Naive thymus-derived CD4-positive, alpha-beta T cell (primary cell): ENCODE results near the gene TREML4. TPM values are rescaled to one million over a fixed set of nuclear protein-coding genes. Genes with fewer than 3 reads are reported as not detected.
A peak's percentile ranks its signal among the peaks of the same experiment; 100 is the strongest.

ENCODE experiments used
- ATAC-seq: fragments of 150-1000 bp; cut with Tn5 transposase; 2 replicates; pipeline ENCODE4 v1.10.0; 2021; ENCODE audit warnings: mild to moderate bottlenecking, moderate library complexity
- CTCF ChIA-PET: fragments of 350-600 bp; sonication (Branson Sonifier 250); formaldehyde crosslinking; loops from one replicate; lab custom pipeline; 2021; ENCODE audit warnings: antibody characterized with exemption; lab: Charles Lee
- POLR2A ChIA-PET: fragments of 350-600 bp; sonication (Branson Sonifier 250); formaldehyde crosslinking; loops from one replicate; lab custom pipeline; 2021; ENCODE audit warnings: antibody characterized with exemption, inconsistent platforms; lab: Charles Lee
- DNase-seq, 9 donors: peaks; one replicate each; pipeline versions ENCODE4 v3.0.0 to v3.0.0-alpha.2; 2020 to 2022; ENCODE audit warnings: mixed read lengths in 1 of 9
- H3K27ac ChIP-seq: one replicate; pipeline ENCODE4 v1.7.0; 2013; ENCODE audit warnings: mild to moderate bottlenecking, low read depth, low read length, moderate library complexity
- H3K27me3 ChIP-seq, 2 donors: one replicate each; pipeline ENCODE4 v1.7.0; 2013; ENCODE audit warnings: low read length in 2 of 2, mild to moderate bottlenecking in 2 of 2, moderate library complexity in 2 of 2; ENCODE audit not compliant: control insufficient read depth in 2 of 2, insufficient read depth in 2 of 2
- H3K36me3 ChIP-seq, 3 experiments: 1 replicate in 2 of 3; 2 replicates in 1 of 3; pipeline ENCODE4 v1.7.0; 2013; ENCODE audit warnings: low read length in 3 of 3, mild to moderate bottlenecking in 3 of 3, moderate library complexity in 1 of 3; ENCODE audit not compliant: insufficient read depth in 3 of 3, control insufficient read depth in 2 of 3
- H3K4me1 ChIP-seq, 2 donors: one replicate each; pipeline ENCODE4 v1.7.0; 2013; ENCODE audit warnings: low read length in 2 of 2, mild to moderate bottlenecking in 2 of 2, moderate library complexity in 1 of 2; ENCODE audit not compliant: control insufficient read depth in 2 of 2, insufficient read depth in 2 of 2
- H3K4me3 ChIP-seq: 2 replicates; pipeline ENCODE4 v1.7.0; 2013; ENCODE audit warnings: mild to moderate bottlenecking, low read length
- H3K9me3 ChIP-seq, 3 experiments: 1 replicate in 2 of 3; 2 replicates in 1 of 3; pipeline ENCODE4 v1.7.0; 2013; ENCODE audit warnings: low read length in 3 of 3; ENCODE audit not compliant: control insufficient read depth in 2 of 3
- H3K27ac Mint-ChIP-seq, 9 donors: one replicate each; pipeline ENCODE4 v1.8.0; 2020 to 2022; ENCODE audit warnings: mixed read lengths in 9 of 9, mild to moderate bottlenecking in 8 of 9, moderate library complexity in 5 of 9, inconsistent platforms in 2 of 9
- H3K27me3 Mint-ChIP-seq, 5 donors: one replicate each; pipeline ENCODE4 v1.8.0; 2021 to 2022; ENCODE audit warnings: mixed read lengths in 5 of 5, mild to moderate bottlenecking in 1 of 5
- H3K36me3 Mint-ChIP-seq, 5 donors: one replicate each; pipeline ENCODE4 v1.8.0; 2020 to 2022; ENCODE audit warnings: mixed read lengths in 5 of 5, mild to moderate bottlenecking in 3 of 5, inconsistent platforms in 1 of 5
- H3K4me1 Mint-ChIP-seq, 7 donors: one replicate each; pipeline ENCODE4 v1.8.0; 2020 to 2022; ENCODE audit warnings: mixed read lengths in 7 of 7, mild to moderate bottlenecking in 3 of 7, inconsistent platforms in 1 of 7
- H3K4me3 Mint-ChIP-seq, 10 donors: one replicate each; pipeline ENCODE4 v1.8.0; 2020 to 2022; ENCODE audit warnings: mild to moderate bottlenecking in 10 of 10, mixed read lengths in 10 of 10, moderate library complexity in 6 of 10, inconsistent platforms in 2 of 10
- H3K9me3 Mint-ChIP-seq, 11 donors: one replicate each; pipeline ENCODE4 v1.8.0; 2020 to 2022; ENCODE audit warnings: mixed read lengths in 11 of 11, mild to moderate bottlenecking in 4 of 11, inconsistent platforms in 1 of 11, moderate library complexity in 1 of 11
- intact Hi-C, 2 donors: fragments of 100-400 bp; cut with micrococcal nuclease; formaldehyde crosslinking; loops; one replicate each; pipeline ENCODE4 v1.15.1; 2023
- polyA plus RNA-seq, 2 donors: library from polyadenylated mRNA; unstranded; fragments of 300-500 nt; fragmentation: Illumina TruSeq; gene quantifications; one replicate each; pipeline ENCODE4 v1.2.3, GENCODE V29; 2021
- total RNA-seq, 6 experiments: library from RNA in 5 of 6; stranded (reverse) in 5 of 6; gene quantifications; 1 replicate in 5 of 6; 2 replicates in 1 of 6; pipeline ENCODE4 v1.2.3 and lab custom pipeline; 2021 to 2026

The TREML4 gene, protein sequence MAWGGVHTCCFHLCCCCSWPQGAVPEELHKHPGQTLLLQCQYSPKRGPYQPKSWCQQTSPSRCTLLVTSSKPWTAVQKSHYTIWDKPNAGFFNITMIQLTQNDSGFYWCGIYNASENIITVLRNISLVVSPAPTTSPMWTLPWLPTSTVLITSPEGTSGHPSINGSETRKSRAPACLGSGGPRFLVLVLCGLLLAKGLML
- total RNA-seq (1 to 10 TPM in 1 of 5 experiments, not detected in 4; 3.1 TPM), polyA plus RNA-seq (not detected), total RNA-seq (lab: John Stamatoyannopoulos, UW) (not detected)

GRCh38 chr6:41228096-41228495 lies at the start of gene TREML4:
Gene TREML4 (plus strand): TSS chr6:41228349. CDS start chr6:41228428, 79 bp downstream.
- Mint-ChIP-seq H3K4me1 (peaks cover 0 to 11% (median 4%) of the 10 kb centered on the region in 7 donors), H3K27me3 (peaks cover 0 to 44% (median 11%) of the 10 kb centered on the region in 5 donors), H3K9me3 (no peaks in the 10 kb centered on the region), H3K36me3 (peaks cover 0 to 8% (median 0%) of the 10 kb centered on the region in 5 donors), H3K27ac (peak within 1 kb of the TSS in 1 of 9 donors; percentile 37), H3K4me3 (no peak within 1 kb of the TSS)
- CTCF ChIA-PET = no interaction called here
- no peak within 1 kb of the TSS for H3K4me3 ChIP-seq
- POLR2A ChIA-PET = no interaction called here
- H3K27ac ChIP-seq = no peak within 1 kb of the TSS
- no peaks in the 10 kb centered on the region for H3K36me3 ChIP-seq
- no peaks in the 10 kb centered on the region for H3K9me3 ChIP-seq
- peaks cover 0 to 4% of the 10 kb centered on the region in 2 donors for H3K27me3 ChIP-seq
- DNase-seq = no peak
- intact Hi-C loops = no loop called here
- ATAC-seq = peak; percentile 62
- H3K4me1 ChIP-seq = no peaks in the 10 kb centered on the region

DNA sequence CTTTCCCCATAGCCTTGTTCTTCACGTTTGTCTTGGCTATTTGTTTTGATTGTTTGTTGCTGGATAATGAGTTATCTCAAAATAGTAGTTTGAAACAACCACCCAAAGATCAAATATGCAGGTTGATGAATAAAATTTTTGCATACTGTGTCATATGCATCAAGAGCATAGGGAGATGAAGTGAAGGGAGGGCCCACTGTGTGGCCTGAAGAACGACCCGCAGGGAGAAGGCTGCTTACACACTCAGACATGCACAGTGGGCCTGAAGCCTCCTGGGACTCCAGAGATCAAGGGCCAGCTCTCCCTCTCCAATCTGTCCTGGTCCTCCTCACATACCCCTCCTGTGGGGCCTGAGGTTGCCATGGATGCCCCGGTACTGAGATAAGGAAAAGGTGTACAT lies 49.0 kb upstream of the TREML4 start:
- POLR2A ChIA-PET = no interaction called here
- Mint-ChIP-seq H3K27ac (no peak overlapping the region), H3K9me3 (peaks cover 0 to 1% (median 0%) of the 10 kb centered on the region in 11 donors), H3K36me3 (peaks cover 0 to 6% (median 0%) of the 10 kb centered on the region in 5 donors), H3K27me3 (peaks cover 0 to 23% (median 5%) of the 10 kb centered on the region in 5 donors), H3K4me1 (peaks cover 11 to 24% (median 14%) of the 10 kb centered on the region in 7 donors), H3K4me3 (no peak overlapping the region)
- no peak for ATAC-seq
- no peaks in the 10 kb centered on the region for H3K27me3 ChIP-seq
- no peak overlapping the region for H3K4me3 ChIP-seq
- H3K9me3 ChIP-seq = no peaks in the 10 kb centered on the region
- DNase-seq = no peak
- H3K4me1 ChIP-seq = peaks cover 0 to 11% of the 10 kb centered on the region in 2 donors
- CTCF ChIA-PET = no interaction called here
- H3K36me3 ChIP-seq = no peaks in the 10 kb centered on the region
- no peak overlapping the region for H3K27ac ChIP-seq
- intact Hi-C loops = no loop called here

DNA sequence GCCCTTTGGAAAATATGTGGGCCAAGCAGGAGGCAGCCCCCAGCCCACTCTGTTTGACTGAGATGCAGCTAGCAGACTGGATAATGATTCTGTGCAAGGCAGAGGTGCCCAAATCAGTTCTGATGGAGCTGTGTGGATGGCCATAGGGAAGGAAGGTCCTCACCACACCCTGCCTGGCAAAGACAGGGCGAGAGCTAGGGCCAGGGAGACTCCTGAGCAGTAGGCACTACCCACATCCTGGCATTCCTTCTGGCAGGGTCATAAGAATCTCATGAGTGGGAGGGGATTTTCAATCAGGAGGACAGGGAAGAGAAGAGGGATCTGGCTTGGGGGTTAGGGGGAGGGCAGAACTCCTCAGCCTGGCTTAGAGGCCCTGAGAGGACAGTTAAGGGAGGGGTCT lies 46.6 kb upstream of the TREML4 start:
- Histone ChIP-seq H3K36me3 (no peaks in the 10 kb centered on the region), H3K27me3 (no peaks in the 10 kb centered on the region), H3K4me3 (no peak overlapping the region), H3K9me3 (no peaks in the 10 kb centered on the region), H3K4me1 (peaks cover 0 to 17% of the 10 kb centered on the region in 2 donors), H3K27ac (no peak overlapping the region)
- Mint-ChIP-seq H3K4me1 (peaks cover 22 to 37% (median 27%) of the 10 kb centered on the region in 7 donors), H3K9me3 (peaks cover 0 to 1% (median 0%) of the 10 kb centered on the region in 11 donors), H3K27ac (peak overlapping the region in 1 of 9 donors; percentile 0), H3K27me3 (peaks cover 0 to 16% (median 3%) of the 10 kb centered on the region in 5 donors), H3K4me3 (peak overlapping the region in 1 of 10 donors; percentile 66), H3K36me3 (peaks cover 0 to 6% (median 0%) of the 10 kb centered on the region in 5 donors)
- ChIA-PET CTCF (interaction anchor here (0.7 to 1.5 kb wide), 8 partner anchors 11 to 106 kb away, joined by 3 to 6 read pairs (median 4); no protein-coding TSS in a partner anchor), POLR2A (interaction anchor here (1.0 to 1.5 kb wide), 3 partner anchors 8 to 109 kb away, joined by 3 to 5 read pairs (median 3); partner anchors contain the start of gene NFYA)
- DNase-seq (no peak), ATAC-seq (no peak)
- intact Hi-C loops = loop anchor here (5.0 kb wide), 3 partner anchors 89 to 1834 kb away; no protein-coding TSS in a partner anchor

DNA sequence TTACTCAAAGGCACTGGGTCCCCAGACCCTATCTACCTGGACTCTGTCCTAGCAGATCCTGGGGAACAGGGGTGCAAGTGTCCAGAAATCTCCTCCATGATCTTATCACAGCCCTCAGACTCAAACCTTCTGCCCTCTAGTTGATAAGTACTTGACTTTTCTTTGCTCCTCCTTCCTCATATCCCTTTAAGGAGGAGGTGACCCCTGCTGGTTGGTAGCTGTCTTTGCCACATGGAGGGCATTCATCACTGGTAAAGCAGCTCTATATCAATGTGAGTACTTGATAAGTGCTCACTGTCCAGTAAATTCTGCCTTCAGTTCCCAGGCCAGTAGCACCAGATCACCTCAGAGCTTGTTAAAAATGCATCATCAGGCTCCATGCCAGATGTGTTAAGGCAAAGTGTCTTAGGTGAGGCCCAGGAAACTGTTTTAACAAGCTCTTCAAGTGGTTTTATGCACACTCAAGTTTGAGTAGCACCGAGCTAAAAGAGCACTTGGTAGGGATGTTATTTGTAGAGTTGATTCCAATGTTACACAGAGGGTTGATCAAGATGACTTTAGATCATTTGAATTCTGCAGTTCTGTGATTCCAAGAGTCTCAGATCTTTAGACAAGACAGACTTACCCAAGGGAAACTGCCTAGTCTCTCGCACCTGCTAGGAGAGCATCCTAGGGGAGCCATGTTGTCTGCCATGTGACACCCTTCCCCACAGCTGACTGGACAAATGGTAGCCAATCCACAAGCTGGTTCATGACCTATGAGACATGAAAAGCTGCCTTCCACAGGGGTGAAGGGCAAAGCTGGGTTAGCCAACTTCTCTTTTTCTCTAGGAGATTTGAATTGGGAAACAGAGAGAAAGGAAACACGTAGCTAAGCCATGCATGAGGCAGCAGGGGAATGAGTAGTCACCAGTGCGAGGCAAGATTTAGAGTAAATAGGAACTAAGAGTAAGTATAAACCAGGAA lies 45.8 kb upstream of the TREML4 start:
- DNase-seq = peak in 8 of 9 donors; percentile 34 to 68 (median 60)
- CTCF ChIA-PET = interaction anchor here (0.7 to 2.2 kb wide), 17 partner anchors 9 to 143 kb away, joined by 3 to 9 read pairs (median 3); partner anchors contain the start of gene TREML2

DNA sequence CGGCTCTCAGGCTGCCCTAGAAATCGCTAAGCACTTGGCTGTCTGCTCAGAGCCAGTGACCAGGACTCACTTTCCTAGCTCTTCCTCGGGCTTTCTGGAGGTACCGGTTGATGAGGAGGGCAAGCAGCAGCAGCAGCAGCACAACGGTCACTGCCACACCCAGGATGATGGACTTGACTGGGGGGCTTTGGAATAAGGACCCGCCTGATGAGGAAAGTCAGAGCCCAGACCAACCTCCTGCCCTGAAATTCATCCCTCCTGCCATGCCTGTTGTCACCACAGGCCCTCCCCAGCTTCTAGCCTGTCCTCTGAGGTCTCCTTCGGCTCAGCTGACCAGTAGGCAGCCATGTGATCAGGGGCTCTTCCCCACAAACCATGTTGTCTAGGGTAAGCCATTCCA lies 43.4 kb upstream of the TREML4 start:
- peak overlapping the region in 3 of 9 donors; percentile 41 to 51 (median 48) for H3K27ac Mint-ChIP-seq
- H3K4me3 ChIP-seq = no peak overlapping the region
- H3K4me1 Mint-ChIP-seq = peaks cover 30 to 54% (median 43%) of the 10 kb centered on the region in 7 donors
- peaks cover 0 to 22% of the 10 kb centered on the region in 2 donors for H3K4me1 ChIP-seq
- peaks cover 0 to 6% (median 3%) of the 10 kb centered on the region in 11 donors for H3K9me3 Mint-ChIP-seq
- peaks cover 0 to 4% (median 0%) of the 10 kb centered on the region in 3 experiments for H3K9me3 ChIP-seq
- DNase-seq = no peak
- no peak overlapping the region for H3K27ac ChIP-seq
- H3K27me3 ChIP-seq = no peaks in the 10 kb centered on the region
- intact Hi-C loops = loop anchor here (5.0 kb wide), 3 partner anchors 92 to 1837 kb away; no protein-coding TSS in a partner anchor
- H3K36me3 Mint-ChIP-seq = peaks cover 3 to 9% (median 4%) of the 10 kb centered on the region in 5 donors
- H3K27me3 Mint-ChIP-seq = no peaks in the 10 kb centered on the region
- no peak for ATAC-seq
- H3K4me3 Mint-ChIP-seq = peak overlapping the region in 1 of 10 donors; percentile 8
- POLR2A ChIA-PET = no interaction called here
- CTCF ChIA-PET = no interaction called here
- H3K36me3 ChIP-seq = no peaks in the 10 kb centered on the region

More for the DNA sequence above, 45.8 kb upstream of the TREML4 start:
- Histone ChIP-seq H3K27ac (no peak overlapping the region), H3K27me3 (no peaks in the 10 kb centered on the region), H3K9me3 (no peaks in the 10 kb centered on the region), H3K4me1 (peaks cover 0 to 17% of the 10 kb centered on the region in 2 donors), H3K36me3 (no peaks in the 10 kb centered on the region), H3K4me3 (no peak overlapping the region)
- H3K4me1 Mint-ChIP-seq = peaks cover 20 to 43% (median 34%) of the 10 kb centered on the region in 7 donors
- no peak overlapping the region for H3K4me3 Mint-ChIP-seq
- H3K36me3 Mint-ChIP-seq = peaks cover 0 to 6% (median 0%) of the 10 kb centered on the region in 5 donors
- intact Hi-C loops = loop anchor here (1.0 to 5.0 kb wide), 7 partner anchors 18 to 1835 kb away; partner anchors contain the start of genes NFYA (in 1 of the 2) and OARD1 (in 1 of the 2)
- H3K27me3 Mint-ChIP-seq = peaks cover 0 to 10% (median 3%) of the 10 kb centered on the region in 5 donors
- H3K27ac Mint-ChIP-seq = peak overlapping the region in 5 of 9 donors; percentile 0 to 68 (median 5)
- POLR2A ChIA-PET = interaction anchor here (1.0 to 1.5 kb wide), 3 partner anchors 7 to 110 kb away, joined by 3 to 5 read pairs (median 3); partner anchors contain the start of gene NFYA
- peak; percentile 85 for ATAC-seq
- H3K9me3 Mint-ChIP-seq = peaks cover 0 to under 1% (median 0%) of the 10 kb centered on the region in 11 donors
